ENCODE results near the gene MYO18A.

DNA sequence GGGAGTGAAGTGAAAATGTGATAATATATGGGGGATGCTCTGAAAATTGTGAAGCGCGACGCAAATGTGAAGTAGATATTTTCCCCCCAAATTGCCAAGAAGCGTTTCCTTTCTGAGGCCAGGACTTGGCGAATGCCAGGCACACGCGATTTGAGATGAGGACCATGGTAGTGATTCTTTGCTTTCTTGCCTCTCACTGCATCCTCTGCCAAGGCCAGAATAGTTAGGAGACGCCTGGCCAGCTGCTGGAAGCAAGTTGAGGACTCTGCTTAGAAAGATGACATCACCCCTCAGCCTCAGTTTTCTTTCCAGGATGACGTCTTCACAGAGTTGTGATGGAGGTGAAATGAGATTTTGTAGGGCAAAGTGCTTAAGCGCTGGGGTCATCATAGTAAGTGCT is 111.4 kb downstream of the MYO18A start:
- no peak for TF ChIP-seq TAF1 (IDR thresholded peaks at IDR 0.05; ENCODE audit: borderline replicate concordance, insufficient read depth, low read length)
- TF ChIP-seq POLR2AphosphoS5 (IDR thresholded peaks at IDR 0.05; ENCODE audit: low read depth, low read length): no peak
